GM12875 (cell line): ENCODE measurements around the gene ALG5.

Experiments used
- H3K4me3 ChIP-seq: one replicate; pipeline ENCODE4 v1.5.1; 2011; ENCODE audit warnings: low read depth, low read length, control low read depth
- CTCF ChIP-seq: IDR thresholded peaks from 2 replicates; pipeline ENCODE4 v1.5.1; 2011; ENCODE audit warnings: low read depth, mild to moderate bottlenecking, control low read depth, inconsistent platforms, low read length, moderate library complexity, borderline replicate concordance; ENCODE audit not compliant: insufficient read depth

Gene ALG5, protein sequence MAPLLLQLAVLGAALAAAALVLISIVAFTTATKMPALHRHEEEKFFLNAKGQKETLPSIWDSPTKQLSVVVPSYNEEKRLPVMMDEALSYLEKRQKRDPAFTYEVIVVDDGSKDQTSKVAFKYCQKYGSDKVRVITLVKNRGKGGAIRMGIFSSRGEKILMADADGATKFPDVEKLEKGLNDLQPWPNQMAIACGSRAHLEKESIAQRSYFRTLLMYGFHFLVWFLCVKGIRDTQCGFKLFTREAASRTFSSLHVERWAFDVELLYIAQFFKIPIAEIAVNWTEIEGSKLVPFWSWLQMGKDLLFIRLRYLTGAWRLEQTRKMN

GRCh38 chr13:36999054-36999714, at the start of gene ALG5:
TSS of gene ALG5 (minus strand) at chr13:36999340. CDS start at chr13:36999300, 40 bp downstream.
- peak within 1 kb of the TSS; percentile 98 for H3K4me3 ChIP-seq
- TF ChIP-seq CTCF = peak; percentile 95

- TF ChIP-seq CTCF = no peak
These were observed 48.7 kb upstream of the ALG5 start for GRCh38 chr13:37047846-37048245.

DNA sequence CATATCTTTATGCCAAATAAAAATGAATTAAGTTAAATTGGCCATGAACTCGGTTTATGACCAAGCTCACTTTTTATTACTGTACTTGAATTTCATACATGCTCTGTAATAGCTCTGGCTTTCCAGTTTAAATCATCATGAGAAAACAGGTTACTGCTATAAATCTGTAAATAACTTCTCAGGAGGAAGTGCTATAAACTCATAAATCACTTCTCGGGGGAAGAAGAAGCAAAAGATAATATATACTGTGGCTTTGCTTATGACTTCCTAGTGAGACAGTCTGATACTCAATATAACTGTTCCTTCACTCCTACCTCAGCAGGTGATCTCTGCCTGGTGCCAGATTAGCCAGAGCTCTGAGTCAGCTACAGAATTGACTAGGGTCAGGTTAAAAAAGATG, 47.9 kb upstream of the ALG5 start:
- TF ChIP-seq CTCF = no peak
- H3K4me3 ChIP-seq = no peak overlapping the region

More at GRCh38 chr13:37047846-37048245, 48.7 kb upstream of the ALG5 start:
- H3K4me3 ChIP-seq = no peak overlapping the region

DNA sequence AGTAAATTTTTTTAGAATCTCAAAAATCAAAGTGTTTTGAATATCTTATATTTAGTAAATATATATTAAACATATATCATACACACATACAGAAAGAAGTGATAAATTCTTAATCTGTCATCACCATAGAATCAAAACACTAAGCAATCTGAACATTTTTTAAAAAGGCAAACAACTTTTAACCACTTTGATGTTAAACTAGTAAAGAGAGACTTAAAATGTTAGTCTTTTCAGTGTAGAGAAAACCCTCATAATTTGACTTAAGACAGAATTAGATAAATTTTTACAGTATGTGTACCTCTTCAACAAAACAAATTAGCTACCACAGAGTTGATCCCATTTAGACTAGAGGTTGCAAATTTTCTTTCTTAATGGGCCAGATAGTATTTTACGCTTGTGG, 46.9 kb upstream of the ALG5 start:
- no peak for TF ChIP-seq CTCF
- no peak overlapping the region for H3K4me3 ChIP-seq

DNA sequence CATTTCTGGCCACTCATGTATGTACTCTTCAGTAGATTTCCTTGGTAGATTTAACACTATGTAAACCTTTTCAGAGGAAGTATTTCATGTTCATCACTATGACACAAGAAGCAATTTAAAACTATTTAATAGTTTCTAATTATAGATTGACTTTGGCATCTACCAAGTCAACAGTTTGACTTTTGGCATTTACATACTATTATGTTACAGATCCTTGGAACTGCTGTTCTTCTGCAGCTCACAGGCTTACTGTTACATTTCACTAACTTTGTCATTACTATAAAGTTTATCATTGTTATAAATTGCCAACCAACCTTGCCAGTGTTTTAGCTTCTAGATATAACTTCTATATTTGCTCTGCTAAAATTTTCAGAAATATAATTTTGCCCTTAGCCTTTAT, 41.6 kb upstream of the ALG5 start:
- no peak for TF ChIP-seq CTCF
- H3K4me3 ChIP-seq = no peak overlapping the region

DNA sequence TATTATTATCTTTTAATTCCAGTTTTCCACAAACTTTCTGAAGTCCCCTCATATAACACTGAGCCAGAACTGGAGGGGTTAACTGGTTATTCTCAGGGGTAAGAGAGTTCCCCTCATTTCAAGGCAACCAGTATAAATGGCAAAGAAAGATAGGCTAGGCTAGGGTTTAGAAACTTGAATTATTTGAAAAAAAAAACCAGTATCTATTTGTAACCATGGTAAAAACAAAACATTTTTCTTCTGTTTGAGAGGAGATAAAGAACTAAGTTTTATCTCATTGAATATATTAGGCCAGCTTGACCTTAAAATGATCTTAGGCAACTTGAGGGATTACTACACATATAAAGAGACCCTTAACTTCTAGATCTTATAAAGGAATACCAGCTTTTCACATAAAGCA, 40.8 kb upstream of the ALG5 start:
- TF ChIP-seq CTCF = no peak
- no peak overlapping the region for H3K4me3 ChIP-seq

DNA sequence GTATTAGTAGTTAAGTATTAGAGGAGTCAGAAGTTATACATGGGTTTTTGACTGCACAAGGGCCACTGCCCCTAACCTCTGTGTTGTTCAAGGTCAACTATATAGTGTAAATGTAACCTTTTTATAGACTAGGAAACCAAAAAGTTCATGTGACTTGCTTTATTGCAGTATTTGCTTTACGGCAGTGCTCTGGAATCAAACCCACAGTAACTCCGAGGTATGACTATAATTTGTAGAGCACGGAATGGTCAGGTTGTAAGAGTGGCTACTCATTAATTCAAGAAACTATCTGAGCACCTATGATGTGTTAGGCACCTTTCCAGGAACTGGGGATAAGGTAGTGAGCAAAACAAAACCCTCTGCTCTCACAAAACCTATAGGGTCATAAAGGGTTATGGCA, 38.1 kb upstream of the ALG5 start:
- TF ChIP-seq CTCF = no peak
- no peak overlapping the region for H3K4me3 ChIP-seq
